ENCODE results near the gene LNPEP. TPM values are rescaled to one million over a fixed set of nuclear protein-coding genes. Genes with fewer than 3 reads are reported as not detected.

The LNPEP gene
- total and polyA plus RNA-seq, 2 of the 13 experiments (the other 11 are each of a cell fraction or from before 2014, with no cell fraction given): 8.0 to 16.9 TPM

- H4K20me1 ChIP-seq (ENCODE audit: insufficient read depth, low read length): no peaks in the 10 kb centered on the region
- no TSS peak for BruUV-seq (replicated peaks)
- H3K36me3 ChIP-seq (replicated peaks in 1 of 2; ENCODE audit: control insufficient read depth in 1 of 2, insufficient read depth in 2 of 2, low read length in 2 of 2): no peaks in the 10 kb centered on the region
- ATAC-seq: no peak
- whole genome bisulfite sequencing (ENCODE audit: low lambda C conversion rate): 20% methylated on average over 4 of the region's 4 CpGs
- H3K4me1 ChIP-seq (ENCODE audit: insufficient read depth, low read length): no peaks in the 10 kb centered on the region
- no peaks in the 10 kb centered on the region for H3K9me3 ChIP-seq (ENCODE audit: low read length)
- CTCF ChIA-PET (ENCODE audit: low intra/inter-chr PET ratio, low total read pairs): no interaction called here
- POLR2A ChIA-PET: no interaction called here
- H3K4me3 ChIP-seq (replicated peaks in 1 of 3; ENCODE audit: insufficient read depth in 1 of 3, low read depth in 2 of 3, low read length in 3 of 3): no peak overlapping the region
- no peaks in the 10 kb centered on the region; a peak in 1 of 5 replicates for H3K27me3 ChIP-seq (ENCODE audit: control insufficient read depth in 1 of 2, insufficient read depth in 2 of 2, low read length in 2 of 2)
- H2AFZ ChIP-seq (ENCODE audit: low read length): no peak overlapping the region
- no peak for FAIRE-seq
- no peaks in the 10 kb centered on the region for H3K79me2 ChIP-seq (ENCODE audit: insufficient read depth, low read length)
- intact Hi-C loops (cut with micrococcal nuclease; ENCODE audit: unreplicated experiment) (no loop called here), in situ Hi-C loops (cut with HindIII; ENCODE audit: extremely low pct_ligation_motif_present, low pct_unique_long_range_greater_than_20kb) (no loop called here)
- no peak overlapping the region for H3K9ac ChIP-seq (ENCODE audit: insufficient read depth, low read depth, low read length)
- DNase-seq (ENCODE audit: low spot score): no peak
- no peak overlapping the region for H3K27ac ChIP-seq (ENCODE audit: extremely low read length, insufficient read depth, low read length)
- no peak overlapping the region for H3K4me2 ChIP-seq (ENCODE audit: low read depth, low read length)
- TF ChIP-seq ATF7 (IDR thresholded peaks at IDR 0.05) (no peak), ATF7 (CRISPR knock-in tag; IDR thresholded peaks at IDR 0.05) (no peak), ZNF12 (CRISPR knock-in tag; IDR thresholded peaks at IDR 0.05) (no peak), ETV6 (CRISPR knock-in tag; conservative IDR thresholded peaks at IDR 0.05) (no peak), ZNF644 (CRISPR knock-in tag; IDR thresholded peaks at IDR 0.05; ENCODE audit: low read depth) (no peak), SNAPC2 (CRISPR knock-in tag; IDR thresholded peaks at IDR 0.05) (no peak), DR1 (CRISPR knock-in tag; IDR thresholded peaks at IDR 0.05) (no peak), ZNF672 (CRISPR knock-in tag; IDR thresholded peaks at IDR 0.05) (no peak), ISL2 (CRISPR knock-in tag; IDR thresholded peaks at IDR 0.05) (no peak), PAF1 (CRISPR knock-in tag; IDR thresholded peaks at IDR 0.05) (no peak), PITX1 (CRISPR knock-in tag; IDR thresholded peaks at IDR 0.05) (no peak), ZBTB42 (CRISPR knock-in tag; IDR thresholded peaks at IDR 0.05) (no peak), IRX3 (CRISPR knock-in tag; IDR thresholded peaks at IDR 0.05; ENCODE audit: borderline replicate concordance, low read depth) (no peak), MYPOP (CRISPR knock-in tag; IDR thresholded peaks at IDR 0.05) (no peak)
- TF ChIP-seq, protein P1, sequence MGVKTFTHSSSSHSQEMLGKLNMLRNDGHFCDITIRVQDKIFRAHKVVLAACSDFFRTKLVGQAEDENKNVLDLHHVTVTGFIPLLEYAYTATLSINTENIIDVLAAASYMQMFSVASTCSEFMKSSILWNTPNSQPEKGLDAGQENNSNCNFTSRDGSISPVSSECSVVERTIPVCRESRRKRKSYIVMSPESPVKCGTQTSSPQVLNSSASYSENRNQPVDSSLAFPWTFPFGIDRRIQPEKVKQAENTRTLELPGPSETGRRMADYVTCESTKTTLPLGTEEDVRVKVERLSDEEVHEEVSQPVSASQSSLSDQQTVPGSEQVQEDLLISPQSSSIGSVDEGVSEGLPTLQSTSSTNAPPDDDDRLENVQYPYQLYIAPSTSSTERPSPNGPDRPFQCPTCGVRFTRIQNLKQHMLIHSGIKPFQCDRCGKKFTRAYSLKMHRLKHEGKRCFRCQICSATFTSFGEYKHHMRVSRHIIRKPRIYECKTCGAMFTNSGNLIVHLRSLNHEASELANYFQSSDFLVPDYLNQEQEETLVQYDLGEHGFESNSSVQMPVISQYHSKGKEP (CRISPR knock-in tag; IDR thresholded peaks at IDR 0.05): no peak
- TF ChIP-seq, protein P2, sequence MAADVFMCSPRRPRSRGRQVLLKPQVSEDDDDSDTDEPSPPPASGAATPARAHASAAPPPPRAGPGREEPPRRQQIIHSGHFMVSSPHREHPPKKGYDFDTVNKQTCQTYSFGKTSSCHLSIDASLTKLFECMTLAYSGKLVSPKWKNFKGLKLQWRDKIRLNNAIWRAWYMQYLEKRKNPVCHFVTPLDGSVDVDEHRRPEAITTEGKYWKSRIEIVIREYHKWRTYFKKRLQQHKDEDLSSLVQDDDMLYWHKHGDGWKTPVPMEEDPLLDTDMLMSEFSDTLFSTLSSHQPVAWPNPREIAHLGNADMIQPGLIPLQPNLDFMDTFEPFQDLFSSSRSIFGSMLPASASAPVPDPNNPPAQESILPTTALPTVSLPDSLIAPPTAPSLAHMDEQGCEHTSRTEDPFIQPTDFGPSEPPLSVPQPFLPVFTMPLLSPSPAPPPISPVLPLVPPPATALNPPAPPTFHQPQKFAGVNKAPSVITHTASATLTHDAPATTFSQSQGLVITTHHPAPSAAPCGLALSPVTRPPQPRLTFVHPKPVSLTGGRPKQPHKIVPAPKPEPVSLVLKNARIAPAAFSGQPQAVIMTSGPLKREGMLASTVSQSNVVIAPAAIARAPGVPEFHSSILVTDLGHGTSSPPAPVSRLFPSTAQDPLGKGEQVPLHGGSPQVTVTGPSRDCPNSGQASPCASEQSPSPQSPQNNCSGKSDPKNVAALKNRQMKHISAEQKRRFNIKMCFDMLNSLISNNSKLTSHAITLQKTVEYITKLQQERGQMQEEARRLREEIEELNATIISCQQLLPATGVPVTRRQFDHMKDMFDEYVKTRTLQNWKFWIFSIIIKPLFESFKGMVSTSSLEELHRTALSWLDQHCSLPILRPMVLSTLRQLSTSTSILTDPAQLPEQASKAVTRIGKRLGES (CRISPR knock-in tag; IDR thresholded peaks at IDR 0.05; ENCODE audit: borderline replicate concordance): no peak
- TF ChIP-seq, protein P3, sequence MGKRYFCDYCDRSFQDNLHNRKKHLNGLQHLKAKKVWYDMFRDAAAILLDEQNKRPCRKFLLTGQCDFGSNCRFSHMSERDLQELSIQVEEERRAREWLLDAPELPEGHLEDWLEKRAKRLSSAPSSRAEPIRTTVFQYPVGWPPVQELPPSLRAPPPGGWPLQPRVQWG (CRISPR knock-in tag; IDR thresholded peaks at IDR 0.05; ENCODE audit: borderline replicate concordance, low read depth): no peak
- TF ChIP-seq, protein P4, sequence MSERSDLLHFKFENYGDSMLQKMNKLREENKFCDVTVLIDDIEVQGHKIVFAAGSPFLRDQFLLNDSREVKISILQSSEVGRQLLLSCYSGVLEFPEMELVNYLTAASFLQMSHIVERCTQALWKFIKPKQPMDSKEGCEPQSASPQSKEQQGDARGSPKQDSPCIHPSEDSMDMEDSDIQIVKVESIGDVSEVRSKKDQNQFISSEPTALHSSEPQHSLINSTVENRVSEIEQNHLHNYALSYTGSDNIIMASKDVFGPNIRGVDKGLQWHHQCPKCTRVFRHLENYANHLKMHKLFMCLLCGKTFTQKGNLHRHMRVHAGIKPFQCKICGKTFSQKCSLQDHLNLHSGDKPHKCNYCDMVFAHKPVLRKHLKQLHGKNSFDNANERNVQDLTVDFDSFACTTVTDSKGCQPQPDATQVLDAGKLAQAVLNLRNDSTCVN (CRISPR knock-in tag; IDR thresholded peaks at IDR 0.05; ENCODE audit: borderline replicate concordance): no peak
Measured at GRCh38 chr5:97074859-97075489, 139.1 kb downstream of the LNPEP start.

All from HepG2 (cell line).